RWPE2 (cell line): ENCODE results near the gene PEX19.
A peak's percentile ranks its signal among the peaks of the same experiment; 100 is the strongest.

Experiments used
- ATAC-seq: fragments of 200-7000 bp; cut with Tn5 transposase; 3 replicates; pipeline ENCODE4 v1.9.1; 2021; ENCODE audit warnings: low read depth
- DNase-seq: peaks from one replicate; pipeline ENCODE4 v3.0.0-alpha.2; 2020; ENCODE audit warnings: low spot score
- H3K27ac ChIP-seq: fragments of 450-650 bp; 2 replicates; pipeline ENCODE4 v1.5.1; 2017; ENCODE audit warnings: mild to moderate bottlenecking; ENCODE audit not compliant: poor library complexity, severe bottlenecking
- H3K27me3 ChIP-seq: fragments of 250-450 bp; sonication (Bioruptor Pico); 2 replicates; pipeline ENCODE4 v1.5.1; 2021; ENCODE audit warnings: mild to moderate bottlenecking, moderate library complexity; ENCODE audit not compliant: insufficient read depth, poor library complexity, severe bottlenecking
- H3K36me3 ChIP-seq: fragments of 250-450 bp; sonication (Bioruptor Pico); 2 replicates; pipeline ENCODE4 v1.5.1; 2020; ENCODE audit warnings: low read depth, mild to moderate bottlenecking, moderate library complexity
- H3K4me1 ChIP-seq: fragments of 250-450 bp; sonication (Bioruptor Pico); 2 replicates; pipeline ENCODE4 v1.5.1; 2021; ENCODE audit warnings: mild to moderate bottlenecking, moderate library complexity; ENCODE audit not compliant: insufficient read depth, poor library complexity, severe bottlenecking
- H3K4me3 ChIP-seq: fragments of 250-450 bp; sonication (Bioruptor Pico); 2 replicates; pipeline ENCODE4 v1.5.1; 2021; ENCODE audit warnings: mild to moderate bottlenecking, moderate library complexity; ENCODE audit not compliant: severe bottlenecking
- H3K9me3 ChIP-seq: fragments of 250-450 bp; sonication (Bioruptor Pico); 2 replicates; pipeline ENCODE4 v1.5.1; 2021; ENCODE audit warnings: mild to moderate bottlenecking, moderate library complexity; ENCODE audit not compliant: severe bottlenecking
- CTCF ChIP-seq: fragments of 450-650 bp; IDR thresholded peaks from one replicate; pipeline ENCODE4 v1.5.1; 2017; ENCODE audit warnings: mild to moderate bottlenecking, moderate library complexity; ENCODE audit not compliant: poor library complexity, severe bottlenecking

The PEX19 gene

GRCh38 chr1:160284782-160285344 lies at the start of gene PEX19:
PEX19 (minus strand) TSS chr1:160285133; CDS start chr1:160285124, 9 bp downstream.
- Histone ChIP-seq H3K36me3 (peaks cover 44% of the 10 kb centered on the region), H3K4me1 (no peaks in the 10 kb centered on the region), H3K27ac (peak within 1 kb of the TSS; percentile 41), H3K9me3 (no peaks in the 10 kb centered on the region), H3K27me3 (no peaks in the 10 kb centered on the region), H3K4me3 (peak within 1 kb of the TSS; percentile 79)
- DNase-seq (peak; percentile 91), ATAC-seq (peak; percentile 95)
- TF ChIP-seq CTCF, result no peak

- peaks cover 97% of the 10 kb centered on the region for H3K36me3 ChIP-seq
- DNase-seq (no peak), ATAC-seq (no peak)
- H3K4me1 ChIP-seq, result no peaks in the 10 kb centered on the region
- H3K4me3 ChIP-seq, result no peak overlapping the region
- TF ChIP-seq CTCF, result no peak
- H3K27me3 ChIP-seq, result no peaks in the 10 kb centered on the region
- H3K9me3 ChIP-seq, result no peaks in the 10 kb centered on the region
- no peak overlapping the region for H3K27ac ChIP-seq
These were observed 47.6 kb upstream of the PEX19 start for GRCh38 chr1:160332516-160332915.

GRCh38 chr1:160330119-160330518 lies 45.2 kb upstream of the PEX19 start:
- H3K4me3 ChIP-seq, result no peak overlapping the region
- no peak; the same call in 2 of the 3 replicates for ATAC-seq
- H3K36me3 ChIP-seq, result peaks cover 99% of the 10 kb centered on the region
- no peak overlapping the region for H3K27ac ChIP-seq
- H3K9me3 ChIP-seq, result no peaks in the 10 kb centered on the region
- DNase-seq, result no peak
- TF ChIP-seq CTCF, result no peak
- no peaks in the 10 kb centered on the region for H3K27me3 ChIP-seq
- no peaks in the 10 kb centered on the region for H3K4me1 ChIP-seq

- Histone ChIP-seq H3K4me1 (no peaks in the 10 kb centered on the region), H3K4me3 (no peak overlapping the region), H3K9me3 (no peaks in the 10 kb centered on the region), H3K27me3 (no peaks in the 10 kb centered on the region), H3K27ac (no peak overlapping the region), H3K36me3 (peaks cover 97% of the 10 kb centered on the region)
- no peak for TF ChIP-seq CTCF
- ATAC-seq (no peak), DNase-seq (no peak)
These were observed 43.3 kb upstream of the PEX19 start for GRCh38 chr1:160328184-160328583.

GRCh38 chr1:160326418-160326817 lies 41.5 kb upstream of the PEX19 start:
- H3K9me3 ChIP-seq, result no peaks in the 10 kb centered on the region
- no peak overlapping the region for H3K27ac ChIP-seq
- no peaks in the 10 kb centered on the region for H3K27me3 ChIP-seq
- no peak for TF ChIP-seq CTCF
- no peak overlapping the region for H3K4me3 ChIP-seq
- peaks cover 97% of the 10 kb centered on the region for H3K36me3 ChIP-seq
- no peaks in the 10 kb centered on the region for H3K4me1 ChIP-seq
- DNase-seq (no peak), ATAC-seq (no peak)
